ENCODE measurements around the gene AKAP7. TPM values are rescaled to one million over a fixed set of nuclear protein-coding genes. Genes with fewer than 3 reads are reported as not detected.

Gene AKAP7
- total and polyA plus RNA-seq, 2 donors (not counting 1 experiment from before 2014, with no cell fraction given) = 6.3 to 10.8 TPM

DNA sequence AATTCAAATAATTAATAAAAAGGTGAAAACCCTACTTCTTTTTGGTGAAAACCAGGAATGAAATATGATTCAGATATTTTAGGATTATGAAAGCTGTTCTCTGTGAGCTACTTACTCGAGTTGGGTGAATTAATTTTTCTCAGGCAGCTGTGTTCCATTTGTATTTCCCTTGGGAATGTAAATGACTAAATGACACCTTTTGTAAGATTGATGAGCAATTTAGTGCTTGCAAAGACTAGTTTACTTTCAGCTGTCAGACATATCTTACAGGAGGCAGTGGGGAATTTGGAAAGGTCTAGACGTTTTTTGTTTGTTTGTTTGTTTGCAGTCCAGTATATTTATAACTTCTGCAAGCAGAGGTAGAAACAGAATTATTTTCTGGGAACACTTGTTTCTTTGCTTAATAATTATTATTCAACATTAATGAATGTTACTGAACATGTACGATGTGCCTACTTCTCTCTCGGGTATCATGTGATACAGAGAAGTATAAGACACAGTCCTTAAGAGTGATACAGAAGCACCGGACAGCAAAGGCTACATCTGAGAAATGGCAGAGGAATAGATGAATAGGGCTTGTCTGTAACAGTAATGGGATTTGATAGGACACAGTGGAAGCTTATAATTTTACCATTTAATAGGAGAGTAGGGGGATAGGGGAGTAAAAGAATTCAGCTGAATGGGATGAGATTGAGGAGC is 91.3 kb downstream of the AKAP7 start:
- ATAC-seq (ENCODE audit: low read depth) (no peak), DNase-seq (no peak)
- no peak overlapping the region for H3K4me3 Mint-ChIP-seq
- no peak overlapping the region for H2AFZ ChIP-seq (ENCODE audit: insufficient read depth, low read depth, low read length, poor library complexity, severe bottlenecking)
- CTCF ChIA-PET = interaction anchor here (1.6 kb wide), 1 partner anchor 27 kb away, joined by 5 read pairs; no protein-coding TSS in a partner anchor
- H3K4me3 ChIP-seq (ENCODE audit: control extremely low read depth in 1 of 5, extremely low read depth in 1 of 5, insufficient read depth in 1 of 5, low read depth in 2 of 5, low read length in 4 of 5) = no peak overlapping the region
- H3K79me2 ChIP-seq (ENCODE audit: control insufficient read depth, insufficient read depth, low read length) = no peaks in the 10 kb centered on the region
- no peaks in the 10 kb centered on the region for H3K4me1 ChIP-seq (ENCODE audit: control insufficient read depth in 2 of 2, insufficient read depth in 2 of 2, low read length in 2 of 2)
- peaks cover 0 to 1% of the 10 kb centered on the region in 2 experiments for H3K36me3 ChIP-seq (replicated peaks in 1 of 2; ENCODE audit: control extremely low read depth in 1 of 2, control insufficient read depth in 1 of 2, extremely low read depth in 1 of 2, insufficient read depth in 2 of 2, low read length in 1 of 2)
- H4K20me1 ChIP-seq (ENCODE audit: control insufficient read depth, insufficient read depth, low read length, poor library complexity, severe bottlenecking) = no peaks in the 10 kb centered on the region
- H3K27me3 ChIP-seq (replicated peaks in 1 of 4; ENCODE audit: control extremely low read depth in 1 of 4, control insufficient read depth in 3 of 4, insufficient read depth in 4 of 4, low read length in 3 of 4) = no peaks in the 10 kb centered on the region
- no peak overlapping the region for H3K4me2 ChIP-seq (replicated peaks; ENCODE audit: low read depth, low read length, poor library complexity, severe bottlenecking)
- H3K27me3 Mint-ChIP-seq = no peaks in the 10 kb centered on the region
- TF ChIP-seq CTCF (IDR thresholded peaks at IDR 0.05) (no peak), EZH2 (IDR thresholded peaks at IDR 0.05; ENCODE audit: borderline replicate concordance, insufficient read depth, low read depth, low read length, poor library complexity, severe bottlenecking) (no peak)
- H3K27ac ChIP-seq (ENCODE audit: low read length in 2 of 2) = no peak overlapping the region
- 92% methylated on average over 2 of the region's 5 CpGs for WGBS (ENCODE audit: insufficient coverage)
- H3K9me3 ChIP-seq (ENCODE audit: control extremely low read depth in 1 of 3, control insufficient read depth in 2 of 3, insufficient read depth in 1 of 3, low read length in 2 of 3) = no peaks in the 10 kb centered on the region
- intact Hi-C loops (cut with micrococcal nuclease) = no loop called here
- POLR2A ChIA-PET = no interaction called here
- H3K4me1 Mint-ChIP-seq = no peaks in the 10 kb centered on the region
- no peak overlapping the region for H3K27ac Mint-ChIP-seq
- H3K9me3 Mint-ChIP-seq (ENCODE audit: insufficient read depth) = no peaks in the 10 kb centered on the region
- H3K9ac ChIP-seq (ENCODE audit: low read length) = no peak overlapping the region

- H3K4me3 ChIP-seq (ENCODE audit: control extremely low read depth in 1 of 5, extremely low read depth in 1 of 5, insufficient read depth in 1 of 5, low read depth in 2 of 5, low read length in 4 of 5) = no peak overlapping the region
- Mint-ChIP-seq H3K4me3 (no peak overlapping the region), H3K27ac (no peak overlapping the region), H3K27me3 (no peaks in the 10 kb centered on the region), H3K9me3 (ENCODE audit: insufficient read depth) (no peaks in the 10 kb centered on the region), H3K4me1 (no peaks in the 10 kb centered on the region)
- no peaks in the 10 kb centered on the region for H3K27me3 ChIP-seq (replicated peaks in 1 of 4; ENCODE audit: control extremely low read depth in 1 of 4, control insufficient read depth in 3 of 4, insufficient read depth in 4 of 4, low read length in 3 of 4)
- H3K4me1 ChIP-seq (ENCODE audit: control insufficient read depth in 2 of 2, insufficient read depth in 2 of 2, low read length in 2 of 2) = no peaks in the 10 kb centered on the region
- WGBS (ENCODE audit: insufficient coverage) = 88% methylated on average over 1 of the region's 3 CpGs
- no peak for TF ChIP-seq EZH2 (IDR thresholded peaks at IDR 0.05; ENCODE audit: borderline replicate concordance, insufficient read depth, low read depth, low read length, poor library complexity, severe bottlenecking)
- TF ChIP-seq CTCF (IDR thresholded peaks at IDR 0.05) = no peak
- H3K27ac ChIP-seq (ENCODE audit: low read length in 2 of 2) = no peak overlapping the region
- no peak overlapping the region for H3K4me2 ChIP-seq (replicated peaks; ENCODE audit: low read depth, low read length, poor library complexity, severe bottlenecking)
- no peak overlapping the region for H3K9ac ChIP-seq (ENCODE audit: low read length)
- peaks cover 0 to 1% of the 10 kb centered on the region in 2 experiments for H3K36me3 ChIP-seq (replicated peaks in 1 of 2; ENCODE audit: control extremely low read depth in 1 of 2, control insufficient read depth in 1 of 2, extremely low read depth in 1 of 2, insufficient read depth in 2 of 2, low read length in 1 of 2)
- H3K79me2 ChIP-seq (ENCODE audit: control insufficient read depth, insufficient read depth, low read length) = no peaks in the 10 kb centered on the region
- no peak for DNase-seq
- intact Hi-C loops (cut with micrococcal nuclease) = no loop called here
- ATAC-seq (ENCODE audit: low read depth) = no peak
- POLR2A ChIA-PET = no interaction called here
- no peaks in the 10 kb centered on the region for H4K20me1 ChIP-seq (ENCODE audit: control insufficient read depth, insufficient read depth, low read length, poor library complexity, severe bottlenecking)
- H3K9me3 ChIP-seq (ENCODE audit: control extremely low read depth in 1 of 3, control insufficient read depth in 2 of 3, insufficient read depth in 1 of 3, low read length in 2 of 3) = no peaks in the 10 kb centered on the region
- no peak overlapping the region for H2AFZ ChIP-seq (ENCODE audit: insufficient read depth, low read depth, low read length, poor library complexity, severe bottlenecking)
- CTCF ChIA-PET = interaction anchor here (1.6 kb wide), 1 partner anchor 28 kb away, joined by 5 read pairs; no protein-coding TSS in a partner anchor
These were observed 91.9 kb downstream of the AKAP7 start for GRCh38 chr6:131227158-131227543.

Measured in B cell (primary cell).